Neuronal stem cell (in vitro differentiated cells): ENCODE data around the gene ABLIM2.

Source experiments
- DNase-seq: peaks from one replicate; pipeline ENCODE4 v3.0.0-alpha.2; 2013; ENCODE audit warnings: low spot score
- H2AFZ ChIP-seq: one replicate; pipeline ENCODE4 v1.6.1; 2013; ENCODE audit warnings: mild to moderate bottlenecking, low read length, inconsistent platforms
- H2AK5ac ChIP-seq: 2 replicates; pipeline ENCODE4 v1.6.1; 2013; ENCODE audit warnings: low read depth, mild to moderate bottlenecking, inconsistent platforms, low read length, moderate library complexity, mixed read lengths
- H2BK120ac ChIP-seq: 2 replicates; pipeline ENCODE4 v1.6.1; 2013; ENCODE audit warnings: low read depth, mild to moderate bottlenecking, inconsistent platforms, low read length, moderate library complexity, mixed read lengths
- H2BK12ac ChIP-seq: one replicate; pipeline ENCODE4 v1.6.1; 2013; ENCODE audit warnings: low read length, inconsistent platforms
- H2BK15ac ChIP-seq: 2 replicates; pipeline ENCODE4 v1.6.1; 2013; ENCODE audit warnings: mild to moderate bottlenecking, low read length, inconsistent platforms, mixed read lengths
- H2BK5ac ChIP-seq: one replicate; pipeline ENCODE4 v1.6.1; 2013; ENCODE audit warnings: inconsistent platforms, mild to moderate bottlenecking, low read length, moderate library complexity
- H3K14ac ChIP-seq: one replicate; pipeline ENCODE4 v1.6.1; 2013; ENCODE audit warnings: low read length, inconsistent platforms
- H3K18ac ChIP-seq: 2 replicates; pipeline ENCODE4 v1.6.1; 2013; ENCODE audit warnings: low read length, inconsistent platforms
- H3K23ac ChIP-seq: 2 replicates; pipeline ENCODE4 v1.6.1; 2013; ENCODE audit warnings: low read depth, mild to moderate bottlenecking, mixed read lengths, low read length, inconsistent platforms; ENCODE audit not compliant: poor library complexity
- H3K27ac ChIP-seq: replicated peaks from 3 replicates; pipeline ENCODE4 v1.5.1; 2013; ENCODE audit warnings: low read length, inconsistent platforms
- H3K27me3 ChIP-seq, 3 experiments: 2 replicates each; pipeline ENCODE4 v1.6.1; 2013; ENCODE audit warnings: low read length in 3 of 3, mild to moderate bottlenecking in 2 of 3, inconsistent platforms in 1 of 3, low read depth in 1 of 3, mixed read lengths in 1 of 3, moderate library complexity in 1 of 3; ENCODE audit not compliant: control insufficient read depth in 3 of 3, insufficient read depth in 3 of 3
- H3K36me3 ChIP-seq, 2 donors: replicated peaks in 1 of 2; 2 replicates each; pipeline ENCODE4 v1.6.1; 2013; ENCODE audit warnings: low read length in 2 of 2; ENCODE audit not compliant: control insufficient read depth in 2 of 2, insufficient read depth in 2 of 2
- H3K4ac ChIP-seq: 2 replicates; pipeline ENCODE4 v1.6.1; 2013; ENCODE audit warnings: inconsistent platforms, mild to moderate bottlenecking, low read length, moderate library complexity
- H3K4me1 ChIP-seq, 2 donors: 1 replicate in 1 of 2; 2 replicates in 1 of 2; pipeline ENCODE4 v1.6.1; 2013; ENCODE audit warnings: low read length in 2 of 2, low read depth in 1 of 2; ENCODE audit not compliant: control insufficient read depth in 2 of 2, insufficient read depth in 1 of 2
- H3K4me2 ChIP-seq: one replicate; pipeline ENCODE4 v1.6.1; 2013; ENCODE audit warnings: mild to moderate bottlenecking, low read length, inconsistent platforms; ENCODE audit not compliant: insufficient read depth, poor library complexity, severe bottlenecking
- H3K4me3 ChIP-seq, 2 donors: 2 replicates each; pipeline ENCODE4 v1.5.1; 2013; ENCODE audit warnings: low read length in 2 of 2, mild to moderate bottlenecking in 2 of 2, inconsistent platforms in 1 of 2, moderate library complexity in 1 of 2
- H3K79me1 ChIP-seq: one replicate; pipeline ENCODE4 v1.6.1; 2013; ENCODE audit warnings: low read depth, mild to moderate bottlenecking, inconsistent platforms, low read length, moderate library complexity
- H3K9ac ChIP-seq: one replicate; pipeline ENCODE4 v1.6.1; 2013; ENCODE audit warnings: mild to moderate bottlenecking, low read depth, low read length, inconsistent platforms; ENCODE audit not compliant: poor library complexity
- H3K9me3 ChIP-seq, 2 donors: replicated peaks in 1 of 2; 2 replicates each; pipeline versions ENCODE3 to v1.6.1; 2013; ENCODE audit warnings: low read length in 2 of 2, mild to moderate bottlenecking in 2 of 2, inconsistent platforms in 1 of 2, low read depth in 1 of 2, mixed read lengths in 1 of 2, moderate library complexity in 1 of 2; ENCODE audit not compliant: control insufficient read depth in 2 of 2, insufficient read depth in 1 of 2
- H4K8ac ChIP-seq: one replicate; pipeline ENCODE4 v1.6.1; 2013; ENCODE audit warnings: low read depth, mild to moderate bottlenecking, inconsistent platforms, low read length, moderate library complexity
- H4K91ac ChIP-seq: one replicate; pipeline ENCODE4 v1.6.1; 2013; ENCODE audit warnings: low read length, low read depth, mild to moderate bottlenecking, inconsistent platforms; ENCODE audit not compliant: poor library complexity
- WGBS, 2 donors: extraction: QIAGEN DNeasy Blood & Tissue Kit; methylation state at CpG; one replicate each; pipeline ENCODE4 v1.1.7; 2013; ENCODE audit warnings: missing lambda C conversion rate in 2 of 2, mixed read lengths in 1 of 2; ENCODE audit not compliant: insufficient read length in 2 of 2, insufficient replicate concordance in 1 of 2; ENCODE audit errors: extremely low coverage in 2 of 2; 5-methylcytosine and 5-hydroxymethylcytosine counted together

The ABLIM2 gene

DNA sequence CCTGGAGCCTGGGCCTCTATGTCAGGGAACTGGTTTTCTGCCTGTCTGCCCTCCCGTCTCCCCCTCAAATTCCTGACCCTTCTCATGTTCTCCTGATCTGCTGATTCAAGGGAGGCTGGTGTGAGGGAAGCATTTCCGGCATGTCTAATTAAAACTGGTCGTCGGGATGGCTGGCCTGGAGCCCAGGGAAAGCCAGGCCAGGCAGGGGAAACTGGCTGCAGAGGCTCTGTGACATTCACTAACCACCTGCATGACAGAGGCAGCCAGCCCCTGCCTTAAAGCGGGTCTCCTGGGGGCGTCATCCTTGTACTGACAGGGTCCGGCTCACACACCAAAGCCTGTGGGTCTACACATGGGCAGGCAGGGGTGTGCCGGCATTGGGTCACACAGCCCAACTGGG, 35.2 kb downstream of the ABLIM2 start:
- peak overlapping the region; percentile 8 for H2BK15ac ChIP-seq

GRCh38 chr4:8122746-8123145, 35.9 kb downstream of the ABLIM2 start:
- no peak overlapping the region for H2BK120ac ChIP-seq
- no peaks in the 10 kb centered on the region for H3K79me1 ChIP-seq
- no peak overlapping the region for H3K4me2 ChIP-seq
- H2BK15ac ChIP-seq, result peak overlapping the region; percentile 68
- H3K18ac ChIP-seq, result peak overlapping the region; percentile 90
- no peaks in the 10 kb centered on the region for H3K36me3 ChIP-seq
- H3K4me3 ChIP-seq, result no peak overlapping the region
- H3K4me1 ChIP-seq, result peaks cover 0 to 8% of the 10 kb centered on the region in 2 donors
- H4K91ac ChIP-seq, result no peak overlapping the region
- H2AK5ac ChIP-seq, result peak overlapping the region; percentile 73
- no peak overlapping the region for H3K27ac ChIP-seq
- H3K9me3 ChIP-seq, result no peaks in the 10 kb centered on the region
- WGBS, 2 donors, result no CpG with 5 or more reads among the region's 10 CpGs
- no peak for DNase-seq
- peaks cover 0 to 43% (median 0%) of the 10 kb centered on the region in 3 experiments for H3K27me3 ChIP-seq
- H4K8ac ChIP-seq, result no peak overlapping the region
- no peak overlapping the region for H3K4ac ChIP-seq
- no peak overlapping the region for H3K14ac ChIP-seq
- peak overlapping the region; percentile 61 for H2BK12ac ChIP-seq
- peak overlapping the region; percentile 47 for H2BK5ac ChIP-seq
- H3K9ac ChIP-seq, result peak overlapping the region; percentile 7
- no peak overlapping the region for H3K23ac ChIP-seq
- no peak overlapping the region for H2AFZ ChIP-seq

More for the DNA sequence above, 35.2 kb downstream of the ABLIM2 start:
- H3K14ac ChIP-seq, result no peak overlapping the region
- H2AFZ ChIP-seq, result no peak overlapping the region
- peak overlapping the region; percentile 84 for H3K18ac ChIP-seq
- no peak overlapping the region for H3K4ac ChIP-seq
- H3K4me2 ChIP-seq, result no peak overlapping the region
- H3K23ac ChIP-seq, result no peak overlapping the region
- no peaks in the 10 kb centered on the region for H3K9me3 ChIP-seq
- DNase-seq, result peak; percentile 17
- H3K36me3 ChIP-seq, result no peaks in the 10 kb centered on the region
- peak overlapping the region; percentile 45 for H3K9ac ChIP-seq
- no peak overlapping the region for H3K27ac ChIP-seq
- peak overlapping the region; percentile 73 for H2AK5ac ChIP-seq
- H3K27me3 ChIP-seq, result peaks cover 0 to 43% (median 0%) of the 10 kb centered on the region in 3 experiments
- no peak overlapping the region for H4K8ac ChIP-seq
- peaks cover 6 to 8% of the 10 kb centered on the region in 2 donors for H3K4me1 ChIP-seq
- H3K79me1 ChIP-seq, result no peaks in the 10 kb centered on the region
- H2BK120ac ChIP-seq, result no peak overlapping the region
- H4K91ac ChIP-seq, result no peak overlapping the region
- peak overlapping the region; percentile 61 for H2BK12ac ChIP-seq
- no peak overlapping the region for H3K4me3 ChIP-seq
- peak overlapping the region; percentile 50 for H2BK5ac ChIP-seq
- no CpG with 5 or more reads among the region's 8 CpGs for WGBS, 2 donors

DNA sequence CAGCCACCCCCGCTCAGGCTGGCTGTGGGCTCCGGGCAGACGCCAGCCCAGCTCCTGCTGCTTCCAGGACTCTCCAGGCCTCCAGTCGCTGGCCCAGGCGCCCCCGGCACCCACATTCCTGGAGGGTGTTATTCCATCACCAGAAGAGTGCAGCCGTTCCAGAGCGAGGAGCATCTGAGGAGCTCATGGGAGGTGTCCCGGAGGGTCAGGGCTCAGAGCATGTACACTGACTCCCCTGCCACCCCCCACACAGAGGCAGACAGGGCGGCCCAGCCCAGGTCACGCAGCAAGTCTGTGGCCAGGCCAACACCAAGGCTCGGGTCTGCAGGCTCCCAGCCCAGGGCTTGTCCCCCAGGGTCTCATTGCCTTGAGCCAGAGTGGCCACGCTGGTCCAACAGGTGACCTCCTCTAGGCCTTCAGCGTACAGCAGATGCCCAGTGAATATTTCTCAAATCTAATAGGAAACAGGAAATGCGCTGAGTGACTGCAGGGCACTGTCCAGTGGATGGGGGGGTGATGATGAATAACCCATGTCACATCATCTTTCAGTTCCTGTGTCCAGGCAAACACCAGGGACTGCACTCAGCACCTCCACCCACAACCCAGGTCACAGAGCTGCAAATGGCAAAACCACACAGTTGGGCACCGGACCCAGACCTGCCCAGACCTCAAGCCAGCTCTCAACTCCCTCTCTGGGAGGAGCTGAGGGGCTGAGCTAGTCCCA, 37.2 kb downstream of the ABLIM2 start:
- WGBS, 2 donors, result no CpG with 5 or more reads among the region's 16 CpGs

DNA sequence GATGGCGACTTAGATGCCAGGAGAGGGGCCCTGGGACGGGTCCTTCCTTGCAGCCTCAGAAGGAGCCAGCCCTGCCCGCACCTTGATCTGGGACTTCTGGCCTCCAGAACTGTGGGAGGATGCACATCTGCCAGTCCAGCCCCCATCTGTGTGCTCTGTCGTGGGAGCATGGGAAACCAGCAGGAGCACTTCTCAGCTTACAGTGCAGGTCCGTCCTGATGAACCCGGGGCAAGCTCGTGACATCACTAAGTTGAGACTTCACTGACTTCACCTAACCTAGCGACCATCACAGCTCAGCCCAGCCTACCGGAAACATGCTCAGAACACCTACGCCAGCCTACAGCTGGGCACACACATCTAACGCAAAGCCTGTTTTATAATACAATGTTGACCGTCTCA, 38.1 kb downstream of the ABLIM2 start:
- Histone ChIP-seq H2BK5ac (no peak overlapping the region), H3K9ac (no peak overlapping the region), H2BK12ac (peak overlapping the region; percentile 44), H3K27ac (no peak overlapping the region), H3K4ac (no peak overlapping the region), H2BK120ac (no peak overlapping the region), H3K4me3 (no peak overlapping the region), H3K23ac (peak overlapping the region; percentile 27), H3K27me3 (peaks cover 0 to 35% (median 0%) of the 10 kb centered on the region in 3 experiments), H3K79me1 (no peaks in the 10 kb centered on the region), H4K91ac (no peak overlapping the region), H3K4me2 (no peak overlapping the region), H3K9me3 (no peaks in the 10 kb centered on the region), H3K14ac (no peak overlapping the region), H3K4me1 (peaks cover 0 to 8% of the 10 kb centered on the region in 2 donors), H4K8ac (no peak overlapping the region), H2AK5ac (peak overlapping the region; percentile 42), H2AFZ (no peak overlapping the region), H3K18ac (no peak overlapping the region), H2BK15ac (no peak overlapping the region), H3K36me3 (no peaks in the 10 kb centered on the region)
- DNase-seq, result no peak
- no CpG with 5 or more reads among the region's 12 CpGs for WGBS, 2 donors

More for the DNA sequence above, 37.2 kb downstream of the ABLIM2 start:
- Histone ChIP-seq H2AK5ac (peak overlapping the region; percentile 58), H3K9me3 (no peaks in the 10 kb centered on the region), H3K27me3 (peaks cover 0 to 40% (median 0%) of the 10 kb centered on the region in 3 experiments), H4K91ac (no peak overlapping the region), H3K14ac (peak overlapping the region; percentile 13), H2BK12ac (no peak overlapping the region), H3K4me1 (peaks cover 0 to 8% of the 10 kb centered on the region in 2 donors), H2BK120ac (no peak overlapping the region), H4K8ac (no peak overlapping the region), H2AFZ (no peak overlapping the region), H3K18ac (peak overlapping the region; percentile 32), H3K4me3 (no peak overlapping the region), H2BK15ac (no peak overlapping the region), H3K4ac (no peak overlapping the region), H3K4me2 (no peak overlapping the region), H3K23ac (no peak overlapping the region), H2BK5ac (no peak overlapping the region), H3K36me3 (no peaks in the 10 kb centered on the region), H3K27ac (no peak overlapping the region), H3K9ac (no peak overlapping the region), H3K79me1 (no peaks in the 10 kb centered on the region)
- no peak for DNase-seq
